Measurements from ENCODE around the gene TMEM144.

- TF ChIP-seq CTCF (IDR thresholded peaks at IDR 0.05) = peak in 2 of 4 experiments; percentile 23 to 30
- peak; percentile 41 to 50 for TF ChIP-seq POLR2A (IDR thresholded peaks at IDR 0.05)
Observed at GRCh38 chr4:158209825-158210807, at the start of gene TMEM144.
